ENCODE data around the gene SEMA6D.

GRCh38 chr15:47689660-47690059, 27.6 kb upstream of the SEMA6D start:
- no peak for TF ChIP-seq TAF1 (IDR thresholded peaks at IDR 0.05; ENCODE audit: low read depth)
- TF ChIP-seq EZH2 (IDR thresholded peaks at IDR 0.05; ENCODE audit: borderline replicate concordance, insufficient read depth, low read length, poor library complexity, severe bottlenecking): no peak
- TF ChIP-seq, protein P1, sequence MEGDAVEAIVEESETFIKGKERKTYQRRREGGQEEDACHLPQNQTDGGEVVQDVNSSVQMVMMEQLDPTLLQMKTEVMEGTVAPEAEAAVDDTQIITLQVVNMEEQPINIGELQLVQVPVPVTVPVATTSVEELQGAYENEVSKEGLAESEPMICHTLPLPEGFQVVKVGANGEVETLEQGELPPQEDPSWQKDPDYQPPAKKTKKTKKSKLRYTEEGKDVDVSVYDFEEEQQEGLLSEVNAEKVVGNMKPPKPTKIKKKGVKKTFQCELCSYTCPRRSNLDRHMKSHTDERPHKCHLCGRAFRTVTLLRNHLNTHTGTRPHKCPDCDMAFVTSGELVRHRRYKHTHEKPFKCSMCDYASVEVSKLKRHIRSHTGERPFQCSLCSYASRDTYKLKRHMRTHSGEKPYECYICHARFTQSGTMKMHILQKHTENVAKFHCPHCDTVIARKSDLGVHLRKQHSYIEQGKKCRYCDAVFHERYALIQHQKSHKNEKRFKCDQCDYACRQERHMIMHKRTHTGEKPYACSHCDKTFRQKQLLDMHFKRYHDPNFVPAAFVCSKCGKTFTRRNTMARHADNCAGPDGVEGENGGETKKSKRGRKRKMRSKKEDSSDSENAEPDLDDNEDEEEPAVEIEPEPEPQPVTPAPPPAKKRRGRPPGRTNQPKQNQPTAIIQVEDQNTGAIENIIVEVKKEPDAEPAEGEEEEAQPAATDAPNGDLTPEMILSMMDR (IDR thresholded peaks at IDR 0.05; ENCODE audit: poor library complexity, severe bottlenecking): no peak
- no peak for TF ChIP-seq EP300 (conservative IDR thresholded peaks at IDR 0.05; ENCODE audit: poor library complexity, severe bottlenecking)
